ENCODE data around the gene CCNC. TPM values are rescaled to one million over a fixed set of nuclear protein-coding genes. Genes with fewer than 3 reads are reported as not detected.

The CCNC gene
- total and polyA plus RNA-seq, 2 of the 13 experiments (the other 11 are each of a cell fraction or from before 2014, with no cell fraction given): 69.6 to 141 TPM

GRCh38 chr6:99568103-99568933 is at the start of gene CCNC (continued):
- TF ChIP-seq, protein P1, sequence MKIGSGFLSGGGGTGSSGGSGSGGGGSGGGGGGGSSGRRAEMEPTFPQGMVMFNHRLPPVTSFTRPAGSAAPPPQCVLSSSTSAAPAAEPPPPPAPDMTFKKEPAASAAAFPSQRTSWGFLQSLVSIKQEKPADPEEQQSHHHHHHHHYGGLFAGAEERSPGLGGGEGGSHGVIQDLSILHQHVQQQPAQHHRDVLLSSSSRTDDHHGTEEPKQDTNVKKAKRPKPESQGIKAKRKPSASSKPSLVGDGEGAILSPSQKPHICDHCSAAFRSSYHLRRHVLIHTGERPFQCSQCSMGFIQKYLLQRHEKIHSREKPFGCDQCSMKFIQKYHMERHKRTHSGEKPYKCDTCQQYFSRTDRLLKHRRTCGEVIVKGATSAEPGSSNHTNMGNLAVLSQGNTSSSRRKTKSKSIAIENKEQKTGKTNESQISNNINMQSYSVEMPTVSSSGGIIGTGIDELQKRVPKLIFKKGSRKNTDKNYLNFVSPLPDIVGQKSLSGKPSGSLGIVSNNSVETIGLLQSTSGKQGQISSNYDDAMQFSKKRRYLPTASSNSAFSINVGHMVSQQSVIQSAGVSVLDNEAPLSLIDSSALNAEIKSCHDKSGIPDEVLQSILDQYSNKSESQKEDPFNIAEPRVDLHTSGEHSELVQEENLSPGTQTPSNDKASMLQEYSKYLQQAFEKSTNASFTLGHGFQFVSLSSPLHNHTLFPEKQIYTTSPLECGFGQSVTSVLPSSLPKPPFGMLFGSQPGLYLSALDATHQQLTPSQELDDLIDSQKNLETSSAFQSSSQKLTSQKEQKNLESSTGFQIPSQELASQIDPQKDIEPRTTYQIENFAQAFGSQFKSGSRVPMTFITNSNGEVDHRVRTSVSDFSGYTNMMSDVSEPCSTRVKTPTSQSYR (CRISPR knock-in tag; IDR thresholded peaks at IDR 0.05; ENCODE audit: borderline replicate concordance): peak; percentile 42; the same call in 1 of the 2 replicates
- TF ChIP-seq ATF4 (CRISPR knock-in tag; IDR thresholded peaks at IDR 0.05): peak in 1 of 2 experiments; percentile 43; a peak in 1 of 4 replicates
- TF ChIP-seq XBP1 (CRISPR knock-in tag; IDR thresholded peaks at IDR 0.05): peak; percentile 79; the same call in 1 of the 2 replicates
- TF ChIP-seq ERF (CRISPR knock-in tag; IDR thresholded peaks at IDR 0.05): peak; percentile 97
- peak; percentile 97 for TF ChIP-seq KAT8 (CRISPR knock-in tag; IDR thresholded peaks at IDR 0.05)
- TF ChIP-seq RORA (CRISPR knock-in tag; IDR thresholded peaks at IDR 0.05): no peak
- TF ChIP-seq HMG20A (CRISPR knock-in tag; IDR thresholded peaks at IDR 0.05; ENCODE audit: borderline replicate concordance): peak; percentile 50; the same call in 1 of the 2 replicates
- peak; percentile 83 for TF ChIP-seq ZNF335 (CRISPR knock-in tag; IDR thresholded peaks at IDR 0.05)
- TF ChIP-seq, protein P2, sequence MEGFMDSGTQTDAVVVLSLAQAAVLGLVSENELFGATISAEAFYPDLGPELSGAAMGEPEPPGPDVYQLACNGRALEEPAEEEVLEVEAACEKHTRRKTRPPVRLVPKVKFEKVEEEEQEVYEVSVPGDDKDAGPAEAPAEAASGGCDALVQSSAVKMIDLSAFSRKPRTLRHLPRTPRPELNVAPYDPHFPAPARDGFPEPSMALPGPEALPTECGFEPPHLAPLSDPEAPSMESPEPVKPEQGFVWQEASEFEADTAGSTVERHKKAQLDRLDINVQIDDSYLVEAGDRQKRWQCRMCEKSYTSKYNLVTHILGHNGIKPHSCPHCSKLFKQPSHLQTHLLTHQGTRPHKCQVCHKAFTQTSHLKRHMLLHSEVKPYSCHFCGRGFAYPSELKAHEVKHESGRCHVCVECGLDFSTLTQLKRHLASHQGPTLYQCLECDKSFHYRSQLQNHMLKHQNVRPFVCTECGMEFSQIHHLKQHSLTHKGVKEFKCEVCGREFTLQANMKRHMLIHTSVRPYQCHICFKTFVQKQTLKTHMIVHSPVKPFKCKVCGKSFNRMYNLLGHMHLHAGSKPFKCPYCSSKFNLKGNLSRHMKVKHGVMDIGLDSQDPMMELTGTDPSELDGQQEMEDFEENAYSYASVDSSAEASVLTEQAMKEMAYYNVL (CRISPR knock-in tag; IDR thresholded peaks at IDR 0.05; ENCODE audit: borderline replicate concordance): no peak
- peak; percentile 55 for TF ChIP-seq MLX (CRISPR knock-in tag; IDR thresholded peaks at IDR 0.05)
- TF ChIP-seq DNMT1 (CRISPR knock-in tag; IDR thresholded peaks at IDR 0.05): 0 out of 2 replicates have a peak, but pooled peaks have one; percentile 40
- peak; percentile 64 for TF ChIP-seq FOXA3 (CRISPR knock-in tag; IDR thresholded peaks at IDR 0.05)
- TF ChIP-seq NBN (conservative IDR thresholded peaks at IDR 0.05): no peak
- peak; percentile 92 for TF ChIP-seq ZNF850 (CRISPR knock-in tag; conservative IDR thresholded peaks at IDR 0.05)
- TF ChIP-seq, protein P3, sequence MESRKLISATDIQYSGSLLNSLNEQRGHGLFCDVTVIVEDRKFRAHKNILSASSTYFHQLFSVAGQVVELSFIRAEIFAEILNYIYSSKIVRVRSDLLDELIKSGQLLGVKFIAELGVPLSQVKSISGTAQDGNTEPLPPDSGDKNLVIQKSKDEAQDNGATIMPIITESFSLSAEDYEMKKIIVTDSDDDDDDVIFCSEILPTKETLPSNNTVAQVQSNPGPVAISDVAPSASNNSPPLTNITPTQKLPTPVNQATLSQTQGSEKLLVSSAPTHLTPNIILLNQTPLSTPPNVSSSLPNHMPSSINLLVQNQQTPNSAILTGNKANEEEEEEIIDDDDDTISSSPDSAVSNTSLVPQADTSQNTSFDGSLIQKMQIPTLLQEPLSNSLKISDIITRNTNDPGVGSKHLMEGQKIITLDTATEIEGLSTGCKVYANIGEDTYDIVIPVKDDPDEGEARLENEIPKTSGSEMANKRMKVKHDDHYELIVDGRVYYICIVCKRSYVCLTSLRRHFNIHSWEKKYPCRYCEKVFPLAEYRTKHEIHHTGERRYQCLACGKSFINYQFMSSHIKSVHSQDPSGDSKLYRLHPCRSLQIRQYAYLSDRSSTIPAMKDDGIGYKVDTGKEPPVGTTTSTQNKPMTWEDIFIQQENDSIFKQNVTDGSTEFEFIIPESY (CRISPR knock-in tag; IDR thresholded peaks at IDR 0.05): peak; percentile 71
- peak; percentile 99 for TF ChIP-seq POGZ (CRISPR knock-in tag; IDR thresholded peaks at IDR 0.05)
- no peak for TF ChIP-seq BATF2 (CRISPR knock-in tag; IDR thresholded peaks at IDR 0.05)
- TF ChIP-seq ZKSCAN1 (IDR thresholded peaks at IDR 0.05; ENCODE audit: low read length): peak; percentile 62; the same call in 1 of the 2 replicates
- TF ChIP-seq ZNF10 (CRISPR knock-in tag; IDR thresholded peaks at IDR 0.05; ENCODE audit: borderline replicate concordance, low read depth): no peak
- no peak for TF ChIP-seq ATAD3A (CRISPR knock-in tag; IDR thresholded peaks at IDR 0.05)
